HepG2 (cell line): Measurements from ENCODE around the gene ADAD1. TPM values are rescaled to one million over a fixed set of nuclear protein-coding genes. Genes with fewer than 3 reads are reported as not detected.

ENCODE experiments used
- ATAC-seq: fragments of 200-7000 bp; cut with Tn5 transposase; 3 replicates; pipeline ENCODE4 v1.9.1; 2020; ENCODE audit warnings: mild to moderate bottlenecking, moderate library complexity
- BruUV-seq: library from RNA; stranded (reverse); fragments of 400-500 nt; replicated peaks from 2 replicates; lab custom pipeline; 2021; lab: Mats Ljungman, UMichigan
- CTCF ChIA-PET: fragments of 300-600 bp; formaldehyde crosslinking; extraction: SDS; loops from one replicate; lab custom pipeline; 2021; ENCODE audit warnings: low total read pairs, inconsistent platforms, low intra/inter-chr PET ratio; lab: Yijun Ruan, JAX
- POLR2A ChIA-PET: fragments of 350-600 bp; sonication (Branson Sonifier 250); formaldehyde crosslinking; loops from one replicate; lab custom pipeline; 2020; ENCODE audit warnings: antibody characterized with exemption, inconsistent platforms; lab: Yijun Ruan, JAX
- DNase-seq: peaks from one replicate; pipeline ENCODE4 v3.0.0-alpha.2; 2015; ENCODE audit warnings: low spot score
- FAIRE-seq: peaks from 3 replicates; lab custom pipeline; 2011; peaks lifted over from hg19 to GRCh38; lab: Jason Lieb, UNC
- H2AFZ ChIP-seq: one replicate; pipeline ENCODE4 v1.6.1; 2011; ENCODE audit warnings: low read length, inconsistent platforms
- H3K27ac ChIP-seq: fragments of 300-600 bp; 3 replicates; pipeline ENCODE4 v1.8.0; 2011; ENCODE audit warnings: mixed run types, mild to moderate bottlenecking, mixed read lengths, low read length, inconsistent platforms; ENCODE audit not compliant: insufficient read depth; ENCODE audit errors: extremely low read length
- H3K27me3 ChIP-seq, 2 experiments: fragments of 200-600 bp in 1 of 2; 2 replicates in 1 of 2; 3 replicates in 1 of 2; pipeline versions ENCODE4 v1.6.0 to v1.8.0; 2011; ENCODE audit warnings: low read length in 2 of 2, mild to moderate bottlenecking in 2 of 2, moderate library complexity in 2 of 2, inconsistent platforms in 1 of 2; ENCODE audit not compliant: insufficient read depth in 2 of 2, control insufficient read depth in 1 of 2
- H3K36me3 ChIP-seq, 2 experiments: fragments of 200-600 bp in 1 of 2; replicated peaks in 1 of 2; 2 replicates in 1 of 2; 3 replicates in 1 of 2; pipeline versions ENCODE4 v1.5.1 to v1.8.0; 2011; ENCODE audit warnings: low read length in 2 of 2, inconsistent platforms in 1 of 2; ENCODE audit not compliant: insufficient read depth in 2 of 2, control insufficient read depth in 1 of 2
- H3K4me1 ChIP-seq: 2 replicates; pipeline ENCODE4 v1.5.1; 2012; ENCODE audit warnings: low read length, inconsistent platforms; ENCODE audit not compliant: insufficient read depth
- H3K4me2 ChIP-seq: 2 replicates; pipeline ENCODE4 v1.6.0; 2011; ENCODE audit warnings: low read depth, low read length, inconsistent platforms
- H3K4me3 ChIP-seq, 3 experiments: fragments of 200-600 bp in 1 of 3; sonication (generic), shearing (Covaris generic) in 1 of 3; replicated peaks in 1 of 3; 2 replicates each; pipeline ENCODE4 v1.5.1; 2011 to 2016; ENCODE audit warnings: low read length in 3 of 3, inconsistent platforms in 2 of 3, low read depth in 2 of 3, mild to moderate bottlenecking in 2 of 3, control low read depth in 1 of 3, mixed read lengths in 1 of 3; ENCODE audit not compliant: insufficient read depth in 1 of 3
- H3K79me2 ChIP-seq: one replicate; pipeline ENCODE4 v1.6.1; 2011; ENCODE audit warnings: low read length, inconsistent platforms; ENCODE audit not compliant: insufficient read depth
- H3K9ac ChIP-seq: 2 replicates; pipeline ENCODE4 v1.6.0; 2011; ENCODE audit warnings: mild to moderate bottlenecking, low read depth, low read length, inconsistent platforms; ENCODE audit not compliant: insufficient read depth
- H3K9me3 ChIP-seq: 2 replicates; pipeline ENCODE4 v1.5.1; 2012; ENCODE audit warnings: mild to moderate bottlenecking, low read length
- H4K20me1 ChIP-seq: 2 replicates; pipeline ENCODE4 v1.6.0; 2011; ENCODE audit warnings: inconsistent platforms, mild to moderate bottlenecking, low read length, moderate library complexity; ENCODE audit not compliant: insufficient read depth
- ARID3A ChIP-seq: IDR thresholded peaks from 2 replicates; pipeline ENCODE4 v1.6.1; 2012; ENCODE audit warnings: low read depth, low read length, improper control_type of control experiment
- CHCHD3 ChIP-seq: sonication (generic); formaldehyde crosslinking; IDR thresholded peaks from 2 replicates; pipeline ENCODE4 v1.8.0; 2022; ENCODE audit warnings: mild to moderate bottlenecking, missing genetic modification reagents, moderate library complexity
- DNMT1 ChIP-seq: sonication (generic); formaldehyde crosslinking; IDR thresholded peaks from 2 replicates; pipeline ENCODE4 v1.5.1; 2020; ENCODE audit warnings: mild to moderate bottlenecking, missing genetic modification reagents
- GLMP ChIP-seq: sonication (generic); formaldehyde crosslinking; IDR thresholded peaks from 2 replicates; pipeline ENCODE4 v1.9.0; 2021; ENCODE audit warnings: missing genetic modification reagents, mild to moderate bottlenecking, borderline replicate concordance
- IRF2 ChIP-seq: IDR thresholded peaks from 2 replicates; pipeline ENCODE4 v1.6.1; 2018; ENCODE audit warnings: missing genetic modification reagents, missing compliant biosample characterization
- MAZ ChIP-seq, 2 experiments: sonication (generic) in 1 of 2; formaldehyde crosslinking in 1 of 2; IDR thresholded peaks; 2 replicates each; pipeline versions ENCODE4 v1.5.0 to v1.6.1; 2012 to 2020; ENCODE audit warnings: low read depth in 2 of 2, mild to moderate bottlenecking in 2 of 2, borderline replicate concordance in 1 of 2, improper control_type of control experiment in 1 of 2, low read length in 1 of 2, missing genetic modification reagents in 1 of 2, moderate library complexity in 1 of 2
- NR2F6 ChIP-seq, 2 experiments: IDR thresholded peaks; 2 replicates each; pipeline ENCODE4 v1.6.1; 2016; ENCODE audit warnings: antibody characterized with exemption in 1 of 2, mild to moderate bottlenecking in 1 of 2
- POGZ ChIP-seq: sonication (generic); formaldehyde crosslinking; IDR thresholded peaks from 2 replicates; pipeline ENCODE4 v1.4.0; 2020; ENCODE audit warnings: mild to moderate bottlenecking, missing genetic modification reagents
- PRPF4 ChIP-seq: fragments of 200-400 bp; formaldehyde crosslinking; IDR thresholded peaks from 2 replicates; pipeline ENCODE4 v1.6.1; 2016; ENCODE audit warnings: low read length, low read depth; ENCODE audit not compliant: poor library complexity, severe bottlenecking
- REPIN1 ChIP-seq: sonication (generic); formaldehyde crosslinking; IDR thresholded peaks from 2 replicates; pipeline ENCODE4 v1.8.0; 2022; ENCODE audit warnings: missing genetic modification reagents, low read depth, mild to moderate bottlenecking, borderline replicate concordance
- SALL2 ChIP-seq: sonication (generic); formaldehyde crosslinking; IDR thresholded peaks from 2 replicates; pipeline ENCODE4 v1.8.1; 2023; ENCODE audit warnings: mild to moderate bottlenecking, missing genetic modification reagents, inconsistent platforms
- YEATS2 ChIP-seq: sonication (generic); formaldehyde crosslinking; IDR thresholded peaks from 2 replicates; pipeline ENCODE4 v1.4.0; 2020; ENCODE audit warnings: missing genetic modification reagents, borderline replicate concordance
- ZFX ChIP-seq: sonication (generic); formaldehyde crosslinking; IDR thresholded peaks from 2 replicates; pipeline ENCODE4 v1.4.0; 2020; ENCODE audit warnings: mild to moderate bottlenecking, low read depth, missing genetic modification reagents, moderate library complexity
- ZMAT3 ChIP-seq: sonication (generic); formaldehyde crosslinking; conservative IDR thresholded peaks from 2 replicates; pipeline ENCODE4 v1.7.0; 2021; ENCODE audit warnings: missing genetic modification reagents
- ZNF101 ChIP-seq: sonication (generic); formaldehyde crosslinking; IDR thresholded peaks from 2 replicates; pipeline ENCODE4 v1.4.0; 2020; ENCODE audit warnings: mild to moderate bottlenecking, low read depth, missing genetic modification reagents, borderline replicate concordance
- ZNF253 ChIP-seq: sonication (generic); formaldehyde crosslinking; IDR thresholded peaks from 2 replicates; pipeline ENCODE4 v1.8.0; 2022; ENCODE audit warnings: mild to moderate bottlenecking, missing genetic modification reagents, borderline replicate concordance
- ZNF280B ChIP-seq: sonication (generic); formaldehyde crosslinking; IDR thresholded peaks from 2 replicates; pipeline ENCODE4 v1.5.0; 2020; ENCODE audit warnings: missing genetic modification reagents, mild to moderate bottlenecking, borderline replicate concordance
- ZNF615 ChIP-seq: sonication (generic); formaldehyde crosslinking; IDR thresholded peaks from 2 replicates; pipeline ENCODE4 v1.5.0; 2020; ENCODE audit warnings: mild to moderate bottlenecking, missing genetic modification reagents, borderline replicate concordance
- ZNF703 ChIP-seq: sonication (generic); formaldehyde crosslinking; IDR thresholded peaks from 2 replicates; pipeline ENCODE4 v1.5.1; 2020; ENCODE audit warnings: missing genetic modification reagents, mild to moderate bottlenecking, moderate library complexity, borderline replicate concordance
- ZNF891 ChIP-seq: sonication (generic); formaldehyde crosslinking; IDR thresholded peaks from 2 replicates; pipeline ENCODE4 v1.5.0; 2020; ENCODE audit warnings: mild to moderate bottlenecking, missing genetic modification reagents
- WGBS: methylation state at CpG from one replicate; pipeline ENCODE4 v1.1.6; 2017; ENCODE audit warnings: low lambda C conversion rate; 5-methylcytosine and 5-hydroxymethylcytosine counted together
- in situ Hi-C: cut with HindIII; loops from 2 replicates; pipeline ENCODE4 v1.10.0; 2017; ENCODE audit warnings: low pct_unique_long_range_greater_than_20kb; ENCODE audit not compliant: extremely low pct_ligation_motif_present
- intact Hi-C: fragments of 100-400 bp; cut with micrococcal nuclease; formaldehyde crosslinking; loops from one replicate; pipeline ENCODE4 v1.10.0; 2022; ENCODE audit not compliant: unreplicated experiment
- polyA plus RNA-seq, 8 experiments: library from polyadenylated mRNA; depleted of rRNA in 3 of 8; stranded (reverse) in 7 of 8; unstranded in 1 of 8; fragments of >200 nt; fragmentation: Illumina TruSeq in 4 of 8; extraction: Trizol in 4 of 8; gene quantifications; 2 replicates each; pipeline versions ENCODE4 v1.2.1 to v1.2.3, GENCODE V29; 2011 to 2016; ENCODE audit warnings: low read depth in 4 of 8, missing spikeins in 1 of 8, mixed read lengths in 1 of 8; ENCODE audit not compliant: insufficient read depth in 1 of 8
- total RNA-seq, 5 experiments: library from RNA; depleted of rRNA; stranded (reverse); fragments of >200 nt; fragmentation: Illumina TruSeq; extraction: Trizol; gene quantifications; 2 replicates each; pipeline ENCODE4 v1.2.3, GENCODE V29; 2016; ENCODE audit warnings: low read depth in 1 of 5

ADAD1 gene
- total and polyA plus RNA-seq, 2 of the 13 experiments (the other 11 are each of a cell fraction or from before 2014, with no cell fraction given), result not detected

GRCh38 chr4:122384245-122384644 lies 5.4 kb downstream of the ADAD1 start (continued):
- TF ChIP-seq ZNF280B, result no peak
- no peak for TF ChIP-seq ZNF101 (CRISPR knock-in tag)
- TF ChIP-seq ZNF615 (CRISPR knock-in tag), result no peak
- TF ChIP-seq, all 625 proteins: peak for 0

- Histone ChIP-seq H3K4me1 (no peaks in the 10 kb centered on the region), H3K9me3 (no peaks in the 10 kb centered on the region), H3K79me2 (no peaks in the 10 kb centered on the region), H3K36me3 (no peaks in the 10 kb centered on the region), H3K4me3 (no peak overlapping the region), H4K20me1 (no peaks in the 10 kb centered on the region), H2AFZ (no peak overlapping the region), H3K9ac (no peak overlapping the region), H3K27me3 (0 out of 5 replicates have a peak, but pooled peaks cover 0 to 5% of the 10 kb centered on the region in 2 experiments), H3K27ac (no peak overlapping the region), H3K4me2 (no peak overlapping the region)
- 5% methylated on average over 1 of the region's 1 CpG for WGBS
- intact Hi-C loops, result no loop called here
- CTCF ChIA-PET, result no interaction called here
- no peak for FAIRE-seq
- BruUV-seq, result no TSS peak
- no peak for ATAC-seq
- DNase-seq, result no peak
- in situ Hi-C loops, result no loop called here
- POLR2A ChIA-PET, result no interaction called here
- TF ChIP-seq ZNF703 (CRISPR knock-in tag) (no peak), NR2F6 (IDR thresholded peaks at IDR 0.05) (no peak), NR2F6 (CRISPR knock-in tag; IDR thresholded peaks at IDR 0.05) (no peak), POGZ (CRISPR knock-in tag) (no peak), YEATS2 (no peak), MAZ (IDR thresholded peaks at IDR 0.05; ENCODE audit: borderline replicate concordance, low read depth, low read length) (no peak), MAZ (CRISPR knock-in tag; IDR thresholded peaks at IDR 0.05; ENCODE audit: low read depth) (no peak), ZNF253 (CRISPR knock-in tag) (no peak), ZNF891 (CRISPR knock-in tag) (no peak), CHCHD3 (CRISPR knock-in tag) (no peak), ZMAT3 (CRISPR knock-in tag) (no peak), ARID3A (no peak), ZFX (CRISPR knock-in tag) (no peak), IRF2 (CRISPR knock-in tag) (no peak), DNMT1 (no peak), GLMP (CRISPR knock-in tag) (no peak), REPIN1 (no peak), SALL2 (CRISPR knock-in tag) (no peak), PRPF4 (no peak)
These were observed 14.5 kb downstream of the ADAD1 start for GRCh38 chr4:122393276-122393675.
